GM18507 (cell line): ENCODE measurements around the gene UBE2D1.

Source experiments
- DNase-seq: peaks from one replicate; pipeline ENCODE4 v3.0.0; 2011; ENCODE audit warnings: low read depth; ENCODE audit not compliant: insufficient read length; ENCODE audit errors: extremely low spot score
- FAIRE-seq: peaks from 2 replicates; lab custom pipeline; 2011; peaks lifted over from hg19 to GRCh38; lab: Jason Lieb, UNC

UBE2D1 gene

GRCh38 chr10:58371473-58371872, 36.7 kb downstream of the UBE2D1 start:
- FAIRE-seq = no peak
- DNase-seq = no peak

- FAIRE-seq = peak; percentile 33
- no peak for DNase-seq
These were observed 38.0 kb downstream of the UBE2D1 start for GRCh38 chr10:58372607-58373441.

DNA sequence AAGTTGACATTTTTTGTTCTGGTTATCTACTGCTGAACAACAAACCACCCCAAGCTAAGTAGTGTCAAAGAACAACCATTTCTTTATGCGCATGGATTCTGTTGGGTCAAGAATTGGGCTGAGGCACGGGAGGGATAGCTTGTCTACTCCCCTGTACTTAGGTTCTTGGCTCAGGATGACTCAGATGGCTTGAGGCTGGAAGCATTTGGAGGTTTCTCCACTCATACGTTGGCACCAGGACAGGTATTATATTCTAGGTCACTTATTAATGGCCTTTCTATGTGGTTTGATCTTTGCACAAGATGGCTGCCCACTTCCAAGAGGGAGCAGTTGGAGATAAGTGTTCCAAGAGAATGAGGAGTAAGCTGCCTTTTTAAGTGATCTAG, 38.6 kb downstream of the UBE2D1 start:
- FAIRE-seq (no peak), DNase-seq (no peak)

DNA sequence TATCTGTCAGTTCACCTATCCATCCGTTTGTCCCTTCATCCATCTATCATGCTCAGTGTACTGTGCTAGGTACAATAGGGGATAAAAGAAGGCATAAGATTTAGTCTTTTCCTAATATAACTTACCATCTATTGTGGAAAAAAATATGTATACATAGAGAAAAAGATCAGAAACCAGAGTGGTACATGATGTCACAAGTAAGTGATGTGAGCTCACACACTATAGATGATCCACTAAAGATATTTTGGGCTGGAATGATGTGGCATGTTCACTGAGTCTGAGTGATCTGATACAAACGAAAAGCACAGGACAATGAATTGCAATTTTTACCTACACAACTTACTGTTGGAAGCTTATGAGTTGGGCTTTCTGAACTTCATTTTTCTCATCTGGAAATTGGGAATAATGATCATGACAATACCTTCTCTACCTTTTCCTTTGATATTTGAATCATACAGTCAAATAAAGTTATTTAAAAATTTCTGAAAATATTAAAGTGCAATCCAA, 47.7 kb downstream of the UBE2D1 start:
- DNase-seq (no peak), FAIRE-seq (no peak)

GRCh38 chr10:58384095-58384494, 49.3 kb downstream of the UBE2D1 start:
- DNase-seq (peak; percentile 7), FAIRE-seq (peak; percentile 83)

- DNase-seq = no peak
- no peak for FAIRE-seq
These were observed 49.8 kb downstream of the UBE2D1 start for GRCh38 chr10:58384544-58384998.

DNA sequence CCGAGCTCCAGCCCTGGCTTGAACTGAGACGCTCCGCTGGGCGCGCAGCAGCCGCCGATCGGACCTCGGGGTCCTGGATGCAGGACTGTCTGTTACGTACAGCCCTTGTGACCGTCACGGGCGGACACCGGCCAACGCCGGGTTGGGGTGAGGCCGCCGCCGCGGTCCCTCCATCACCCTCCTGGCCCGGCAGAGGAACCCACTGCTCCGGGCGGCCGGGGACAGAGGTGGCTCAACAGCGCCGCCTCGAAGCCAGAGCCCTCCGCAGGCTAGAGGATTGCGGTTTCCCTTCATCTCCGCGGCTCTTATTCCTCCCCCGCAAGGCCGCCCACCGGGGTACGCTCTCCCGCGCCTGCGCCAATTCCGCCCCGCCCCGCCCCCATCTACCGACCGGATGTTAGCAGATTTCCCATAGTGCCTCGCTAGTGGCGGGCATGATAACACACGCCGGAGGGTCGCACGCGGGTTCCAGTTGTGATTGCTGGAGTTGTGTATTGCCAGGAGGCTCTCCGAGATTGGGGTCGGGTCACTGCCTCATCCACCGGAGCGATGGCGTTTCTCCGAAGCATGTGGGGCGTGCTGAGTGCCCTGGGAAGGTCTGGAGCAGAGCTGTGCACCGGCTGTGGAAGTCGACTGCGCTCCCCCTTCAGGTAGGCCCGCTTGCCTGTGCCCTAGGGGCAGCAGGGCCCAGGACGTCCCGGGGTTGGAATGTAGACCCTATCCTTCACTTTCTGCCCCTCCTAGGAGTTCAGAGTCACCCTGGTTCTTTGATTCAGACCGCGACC, 50.4 kb downstream of the UBE2D1 start, which contains the start of gene TFAM:
Gene TFAM, plus strand, starts transcription at position 412 of the 785 bp plus-strand sequence. Its CDS starts 138 bp downstream, at position 550.
- FAIRE-seq (peak; percentile 90), DNase-seq (peak; percentile 84)

DNA sequence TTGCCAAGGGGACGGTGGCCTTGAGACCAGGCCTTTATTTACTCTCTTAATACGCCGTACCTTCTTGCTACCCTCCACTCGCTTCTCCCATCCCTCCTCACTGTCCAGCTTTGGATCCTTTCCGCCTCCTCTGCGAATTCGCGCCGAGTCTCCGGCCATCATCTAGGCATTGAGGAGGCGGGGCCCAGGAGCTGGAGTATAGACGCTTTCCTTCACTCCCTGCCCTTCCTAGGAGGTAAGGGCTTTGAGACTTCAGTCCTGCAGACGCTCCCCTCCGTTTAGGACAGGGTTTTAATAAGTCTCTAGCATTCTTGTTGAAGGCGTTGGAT, 50.9 kb downstream of the UBE2D1 start:
- no peak for DNase-seq
- no peak for FAIRE-seq

- no peak for DNase-seq
- FAIRE-seq = no peak
These were observed 54.2 kb downstream of the UBE2D1 start for GRCh38 chr10:58389024-58389423.

- DNase-seq (no peak), FAIRE-seq (no peak)
These were observed 58.5 kb downstream of the UBE2D1 start for GRCh38 chr10:58393317-58393716.

GRCh38 chr10:58394471-58394870, 59.7 kb downstream of the UBE2D1 start:
- FAIRE-seq = no peak
- DNase-seq = no peak

GRCh38 chr10:58396057-58396456, 61.3 kb downstream of the UBE2D1 start:
- DNase-seq = no peak
- FAIRE-seq = no peak

GRCh38 chr10:58397830-58398229, 63.0 kb downstream of the UBE2D1 start:
- FAIRE-seq (no peak), DNase-seq (no peak)

DNA sequence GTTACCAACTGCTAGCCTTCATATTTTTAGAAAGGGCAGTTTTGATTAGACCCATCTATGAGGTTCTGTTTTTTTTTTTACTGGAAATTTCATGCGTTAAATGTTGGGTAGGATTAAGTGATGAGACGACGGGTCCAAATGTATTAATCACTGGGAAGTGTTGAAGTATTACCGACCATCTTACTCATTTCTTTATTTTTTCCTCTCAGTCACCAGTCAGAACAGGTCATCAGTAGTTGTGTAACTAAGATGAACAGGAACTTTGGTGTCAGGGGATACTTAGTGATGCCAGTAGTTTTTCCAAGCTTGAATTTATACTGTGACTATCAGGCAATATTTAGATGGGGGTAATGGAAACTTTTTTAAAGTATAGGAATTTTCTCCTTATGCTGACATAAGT, 64.6 kb downstream of the UBE2D1 start:
- no peak for DNase-seq
- FAIRE-seq = no peak

DNA sequence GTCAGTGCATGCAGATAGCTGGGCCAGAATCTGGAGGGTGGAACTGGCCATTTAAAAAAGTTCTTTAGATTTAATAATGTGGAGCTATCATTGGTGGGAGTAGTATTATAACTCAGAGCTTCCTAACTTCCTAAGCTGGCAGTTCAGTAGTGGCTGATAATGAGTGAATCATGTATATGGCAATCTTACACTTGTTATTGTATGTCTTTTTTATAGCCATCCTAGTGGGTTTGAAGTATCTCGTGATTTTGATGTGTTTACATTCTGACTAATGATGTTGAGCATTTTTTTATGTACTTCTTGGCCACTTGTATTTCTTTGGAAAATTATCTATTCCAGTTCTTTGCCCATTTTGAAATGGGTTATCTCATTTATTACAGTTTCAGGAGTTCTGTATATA, 65.8 kb downstream of the UBE2D1 start:
- no peak for DNase-seq
- no peak for FAIRE-seq

DNA sequence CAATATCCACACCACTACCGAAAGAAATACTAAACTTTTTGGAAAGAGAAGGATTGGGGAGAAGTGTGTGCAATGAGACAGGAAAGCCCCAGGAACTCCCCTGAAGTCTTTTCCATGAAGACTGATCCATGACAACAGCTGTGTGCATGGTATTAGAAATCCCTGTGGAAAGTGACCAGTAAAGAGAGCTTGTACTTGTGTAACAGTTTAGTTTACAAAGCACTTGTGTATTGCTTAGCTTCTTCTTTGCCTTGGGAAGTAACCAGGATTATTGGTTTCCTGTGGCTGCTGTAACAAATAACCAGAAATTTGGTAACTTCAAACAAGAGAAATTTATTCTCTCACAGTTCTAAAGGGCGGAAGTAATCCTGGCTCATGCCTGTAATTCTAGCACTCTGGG, 69.2 kb downstream of the UBE2D1 start:
- DNase-seq (no peak), FAIRE-seq (no peak)

GRCh38 chr10:58409956-58410610, 75.3 kb downstream of the UBE2D1 start:
- DNase-seq = no peak
- no peak for FAIRE-seq

- DNase-seq = no peak
- no peak for FAIRE-seq
These were observed 77.7 kb downstream of the UBE2D1 start for GRCh38 chr10:58412502-58412961.

GRCh38 chr10:58414270-58415041, 79.7 kb downstream of the UBE2D1 start:
- no peak for DNase-seq
- FAIRE-seq = no peak
